Effector memory CD4-positive, alpha-beta T cell (primary cell): ENCODE results near the gene ARHGAP6.

Experiments
- DNase-seq, 3 donors: peaks; one replicate each; pipeline ENCODE4 v3.0.0-alpha.2; 2020
- H3K27ac ChIP-seq: 2 replicates; pipeline ENCODE4 v1.7.0; 2013; ENCODE audit warnings: mild to moderate bottlenecking, low read length, moderate library complexity; ENCODE audit not compliant: insufficient read depth, poor library complexity, severe bottlenecking
- H3K27me3 ChIP-seq: replicated peaks from 2 replicates; pipeline ENCODE4 v1.7.0; 2013; ENCODE audit warnings: mild to moderate bottlenecking, low read length; ENCODE audit not compliant: insufficient read depth, control insufficient read depth, poor library complexity, severe bottlenecking
- H3K36me3 ChIP-seq: 2 replicates; pipeline ENCODE4 v1.7.0; 2013; ENCODE audit warnings: mild to moderate bottlenecking, low read length, moderate library complexity; ENCODE audit not compliant: control insufficient read depth, insufficient read depth
- H3K4me1 ChIP-seq: 2 replicates; pipeline ENCODE4 v1.7.0; 2013; ENCODE audit warnings: low read length, mild to moderate bottlenecking; ENCODE audit not compliant: control insufficient read depth, insufficient read depth, poor library complexity, severe bottlenecking
- H3K4me3 ChIP-seq: 2 replicates; pipeline ENCODE4 v1.7.0; 2013; ENCODE audit warnings: low read length, low read depth, mild to moderate bottlenecking; ENCODE audit not compliant: insufficient read depth, poor library complexity, severe bottlenecking
- H3K9me3 ChIP-seq: 2 replicates; pipeline ENCODE4 v1.7.0; 2013; ENCODE audit warnings: mild to moderate bottlenecking, low read length, moderate library complexity; ENCODE audit not compliant: control insufficient read depth

The ARHGAP6 gene

GRCh38 chrX:11611965-11612364, 53.8 kb downstream of the ARHGAP6 start:
- Histone ChIP-seq H3K4me3 (no peak overlapping the region), H3K27me3 (no peaks in the 10 kb centered on the region), H3K4me1 (no peaks in the 10 kb centered on the region), H3K9me3 (no peaks in the 10 kb centered on the region), H3K27ac (no peak overlapping the region), H3K36me3 (no peaks in the 10 kb centered on the region)
- no peak for DNase-seq

- Histone ChIP-seq H3K36me3 (no peaks in the 10 kb centered on the region), H3K27me3 (no peaks in the 10 kb centered on the region), H3K27ac (no peak overlapping the region), H3K4me1 (no peaks in the 10 kb centered on the region), H3K9me3 (no peaks in the 10 kb centered on the region), H3K4me3 (no peak overlapping the region)
- DNase-seq = no peak
These were observed 54.6 kb downstream of the ARHGAP6 start for GRCh38 chrX:11611161-11611560.

GRCh38 chrX:11609109-11609508, 56.6 kb downstream of the ARHGAP6 start:
- H3K9me3 ChIP-seq = no peaks in the 10 kb centered on the region
- H3K27me3 ChIP-seq = no peaks in the 10 kb centered on the region
- H3K27ac ChIP-seq = no peak overlapping the region
- H3K36me3 ChIP-seq = no peaks in the 10 kb centered on the region
- no peak for DNase-seq
- no peaks in the 10 kb centered on the region for H3K4me1 ChIP-seq
- no peak overlapping the region for H3K4me3 ChIP-seq

- Histone ChIP-seq H3K9me3 (no peaks in the 10 kb centered on the region), H3K4me1 (no peaks in the 10 kb centered on the region), H3K36me3 (no peaks in the 10 kb centered on the region), H3K27ac (no peak overlapping the region), H3K4me3 (no peak overlapping the region), H3K27me3 (no peaks in the 10 kb centered on the region)
- no peak for DNase-seq
These were observed 59.3 kb downstream of the ARHGAP6 start for GRCh38 chrX:11606408-11606807.

- no peaks in the 10 kb centered on the region for H3K9me3 ChIP-seq
- no peaks in the 10 kb centered on the region for H3K36me3 ChIP-seq
- H3K27ac ChIP-seq = no peak overlapping the region
- no peak for DNase-seq
- H3K4me3 ChIP-seq = no peak overlapping the region
- H3K27me3 ChIP-seq = no peaks in the 10 kb centered on the region
- H3K4me1 ChIP-seq = no peaks in the 10 kb centered on the region
These were observed 65.1 kb downstream of the ARHGAP6 start for GRCh38 chrX:11600578-11600977.

GRCh38 chrX:11597479-11597878, 68.2 kb downstream of the ARHGAP6 start:
- no peak overlapping the region for H3K27ac ChIP-seq
- H3K4me1 ChIP-seq = no peaks in the 10 kb centered on the region
- H3K4me3 ChIP-seq = no peak overlapping the region
- H3K36me3 ChIP-seq = no peaks in the 10 kb centered on the region
- DNase-seq = no peak
- H3K27me3 ChIP-seq = no peaks in the 10 kb centered on the region
- H3K9me3 ChIP-seq = no peaks in the 10 kb centered on the region

GRCh38 chrX:11591723-11592346, 73.9 kb downstream of the ARHGAP6 start:
- H3K9me3 ChIP-seq = no peaks in the 10 kb centered on the region
- H3K4me1 ChIP-seq = no peaks in the 10 kb centered on the region
- no peak overlapping the region for H3K4me3 ChIP-seq
- DNase-seq = no peak
- H3K36me3 ChIP-seq = no peaks in the 10 kb centered on the region
- no peak overlapping the region for H3K27ac ChIP-seq
- H3K27me3 ChIP-seq = no peaks in the 10 kb centered on the region

GRCh38 chrX:11589641-11590040, 76.1 kb downstream of the ARHGAP6 start:
- H3K9me3 ChIP-seq = no peaks in the 10 kb centered on the region
- no peak overlapping the region for H3K27ac ChIP-seq
- H3K27me3 ChIP-seq = no peaks in the 10 kb centered on the region
- H3K4me3 ChIP-seq = no peak overlapping the region
- DNase-seq = no peak
- H3K4me1 ChIP-seq = no peaks in the 10 kb centered on the region
- no peaks in the 10 kb centered on the region for H3K36me3 ChIP-seq

- Histone ChIP-seq H3K4me3 (no peak overlapping the region), H3K36me3 (no peaks in the 10 kb centered on the region), H3K27ac (no peak overlapping the region), H3K27me3 (no peaks in the 10 kb centered on the region), H3K4me1 (no peaks in the 10 kb centered on the region), H3K9me3 (no peaks in the 10 kb centered on the region)
- DNase-seq = no peak
These were observed 77.6 kb downstream of the ARHGAP6 start for GRCh38 chrX:11588097-11588496.

- Histone ChIP-seq H3K4me3 (no peak overlapping the region), H3K36me3 (no peaks in the 10 kb centered on the region), H3K9me3 (no peaks in the 10 kb centered on the region), H3K27ac (no peak overlapping the region), H3K4me1 (no peaks in the 10 kb centered on the region), H3K27me3 (no peaks in the 10 kb centered on the region)
- DNase-seq = no peak
These were observed 80.5 kb downstream of the ARHGAP6 start for GRCh38 chrX:11585174-11585573.
